ENCODE results near the gene TLE5.
"Not testable (repeated sequence)": the region's sequence is repeated elsewhere in the genome, so short reads cannot be mapped to it uniquely, and the experiment has no call there.

The TLE5 gene

DNA sequence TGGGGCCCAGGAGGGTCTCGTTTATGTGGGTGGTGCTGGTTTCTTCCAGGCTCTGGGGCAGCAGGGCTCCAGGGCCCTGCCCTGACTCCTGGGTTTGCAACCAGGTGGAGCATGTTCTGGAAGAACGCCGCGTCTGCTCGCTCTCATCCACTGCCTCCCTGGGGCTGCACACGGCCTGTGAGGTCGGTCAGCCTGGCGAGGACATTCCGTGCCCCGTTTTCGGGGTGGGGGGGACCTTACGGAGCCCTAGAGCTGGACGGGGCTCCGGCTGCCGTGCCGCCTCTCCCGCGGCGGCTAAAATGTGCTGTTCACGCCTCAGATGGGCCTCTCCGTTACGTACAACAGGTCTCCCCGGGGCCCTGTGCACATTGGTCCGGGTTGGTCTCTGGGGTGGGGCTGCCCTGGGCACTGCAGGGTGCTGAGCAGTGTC, 35.2 kb upstream of the TLE5 start:
- no peak for DNase-seq (ENCODE audit: low read depth, low spot score)

DNA sequence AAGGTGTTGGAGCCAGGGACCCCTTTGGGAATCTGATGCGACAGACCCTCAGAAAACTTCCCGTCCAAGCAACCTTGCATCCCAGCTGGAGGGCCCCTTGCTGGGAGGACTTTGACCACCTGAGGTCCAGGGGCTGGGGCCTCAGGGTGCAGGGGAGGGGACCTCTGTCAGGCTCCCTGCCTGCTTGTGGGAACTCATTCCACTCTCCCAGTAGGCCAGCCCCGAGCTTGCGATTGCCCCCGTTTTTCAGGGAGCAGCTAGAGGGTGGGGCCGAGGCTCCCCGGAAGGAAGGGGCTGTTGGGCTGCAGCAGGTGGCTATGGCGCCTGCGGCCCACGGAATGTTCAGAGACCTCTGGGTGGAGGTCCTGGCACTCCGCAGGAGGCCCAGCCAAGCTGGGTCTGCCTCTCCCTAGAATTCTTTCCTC, 34.6 kb upstream of the TLE5 start:
- TF ChIP-seq, protein P1, sequence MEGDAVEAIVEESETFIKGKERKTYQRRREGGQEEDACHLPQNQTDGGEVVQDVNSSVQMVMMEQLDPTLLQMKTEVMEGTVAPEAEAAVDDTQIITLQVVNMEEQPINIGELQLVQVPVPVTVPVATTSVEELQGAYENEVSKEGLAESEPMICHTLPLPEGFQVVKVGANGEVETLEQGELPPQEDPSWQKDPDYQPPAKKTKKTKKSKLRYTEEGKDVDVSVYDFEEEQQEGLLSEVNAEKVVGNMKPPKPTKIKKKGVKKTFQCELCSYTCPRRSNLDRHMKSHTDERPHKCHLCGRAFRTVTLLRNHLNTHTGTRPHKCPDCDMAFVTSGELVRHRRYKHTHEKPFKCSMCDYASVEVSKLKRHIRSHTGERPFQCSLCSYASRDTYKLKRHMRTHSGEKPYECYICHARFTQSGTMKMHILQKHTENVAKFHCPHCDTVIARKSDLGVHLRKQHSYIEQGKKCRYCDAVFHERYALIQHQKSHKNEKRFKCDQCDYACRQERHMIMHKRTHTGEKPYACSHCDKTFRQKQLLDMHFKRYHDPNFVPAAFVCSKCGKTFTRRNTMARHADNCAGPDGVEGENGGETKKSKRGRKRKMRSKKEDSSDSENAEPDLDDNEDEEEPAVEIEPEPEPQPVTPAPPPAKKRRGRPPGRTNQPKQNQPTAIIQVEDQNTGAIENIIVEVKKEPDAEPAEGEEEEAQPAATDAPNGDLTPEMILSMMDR (IDR thresholded peaks at IDR 0.05; ENCODE audit: insufficient read depth, low read length, missing control alignments) = no peak
- CTCF ChIA-PET = interaction anchor here (0.5 to 3.5 kb wide), 4 partner anchors 13 to 74 kb away, joined by 3 to 29 read pairs (median 3); no protein-coding TSS in a partner anchor
- H3K4me3 ChIP-seq (ENCODE audit: low read depth, low read length) = no peak overlapping the region; the same call in none of the 2 replicates
- DNase-seq (ENCODE audit: low read depth, low spot score) = no peak
- POLR2A ChIA-PET = no interaction called here

More for the DNA sequence above, 35.2 kb upstream of the TLE5 start:
- ChIA-PET CTCF (interaction anchor here (0.5 to 3.5 kb wide), 5 partner anchors 12 to 146 kb away, joined by 3 to 29 read pairs (median 5); no protein-coding TSS in a partner anchor), POLR2A (no interaction called here)
- TF ChIP-seq, protein P1 (IDR thresholded peaks at IDR 0.05; ENCODE audit: insufficient read depth, low read length, missing control alignments) = no peak
- H3K4me3 ChIP-seq (ENCODE audit: low read depth, low read length) = no peak overlapping the region

DNA sequence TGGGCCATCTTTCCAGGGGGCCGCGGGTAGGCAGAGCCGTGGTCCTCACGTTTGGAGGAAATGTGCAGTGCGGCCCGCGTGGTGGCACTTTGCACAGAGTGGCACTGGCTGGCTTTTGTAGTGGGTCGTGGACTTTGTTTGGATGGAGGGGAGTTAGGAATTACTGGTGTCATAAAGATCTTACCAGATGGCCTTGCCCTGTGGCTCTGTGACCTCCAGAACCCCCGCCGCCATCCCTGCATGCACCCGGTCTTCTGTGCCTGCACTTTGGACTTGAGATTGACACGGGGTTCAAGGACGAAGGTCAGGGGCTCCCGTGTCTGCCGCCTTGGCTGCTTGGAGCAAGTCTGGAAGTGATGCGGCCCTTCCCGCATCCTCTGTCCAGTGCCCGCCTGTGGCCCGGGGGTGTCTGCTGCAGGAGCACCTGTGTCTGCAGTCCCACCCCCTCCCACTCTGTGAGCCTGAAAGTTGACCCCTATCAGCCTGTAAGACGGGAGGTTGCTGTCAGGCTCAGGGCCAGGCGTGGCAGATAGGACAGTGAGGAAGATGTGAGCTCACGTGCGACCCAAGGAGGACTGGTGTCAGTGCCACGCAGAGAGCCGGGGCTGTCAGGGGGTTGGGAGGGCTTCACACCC, 34.1 kb upstream of the TLE5 start:
- POLR2A ChIA-PET = no interaction called here
- no peak for DNase-seq (ENCODE audit: low read depth, low spot score)

DNA sequence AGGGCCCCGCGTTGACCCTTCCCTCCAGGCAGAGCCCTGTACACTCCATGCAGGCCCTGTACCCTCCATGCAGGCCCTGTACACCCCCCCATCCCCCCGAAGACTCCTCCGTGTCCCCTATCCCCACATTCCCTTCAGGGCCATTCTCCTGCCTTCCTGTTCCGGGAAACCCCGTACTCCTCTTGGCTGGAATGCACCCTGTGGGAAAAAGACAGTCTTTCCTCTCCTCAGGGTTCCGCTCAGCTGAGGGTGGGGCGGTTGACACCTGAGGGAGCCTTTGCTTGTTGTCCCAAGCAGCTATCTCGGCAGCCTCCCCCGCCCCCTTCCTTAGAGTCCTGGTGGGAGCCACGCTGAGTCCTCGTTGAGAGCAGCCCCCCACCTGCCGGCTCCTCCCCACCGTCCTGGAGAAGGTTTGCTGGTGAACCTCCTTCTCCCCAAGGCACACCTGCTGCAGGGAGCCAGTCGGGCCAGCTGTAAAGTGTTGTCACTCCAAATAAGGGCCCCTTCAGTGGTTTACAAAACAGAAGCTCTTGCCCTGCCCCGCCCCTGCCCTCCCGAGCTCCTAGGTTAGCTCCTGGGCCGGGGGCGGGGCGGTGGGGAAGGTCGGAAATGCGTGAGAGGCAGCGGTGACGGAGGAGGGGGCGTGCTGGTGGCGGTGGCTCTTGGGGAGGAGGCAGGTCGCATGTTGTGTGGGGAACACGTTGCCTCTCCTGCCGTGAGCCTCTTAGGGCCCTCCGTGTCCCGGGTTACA, 33.3 kb upstream of the TLE5 start:
- ChIA-PET CTCF (interaction anchor here (0.8 to 1.7 kb wide), 6 partner anchors 8 to 133 kb away, joined by 3 to 7 read pairs (median 4); no protein-coding TSS in a partner anchor), POLR2A (no interaction called here)
- no peak for DNase-seq (ENCODE audit: low read depth, low spot score)
- peak overlapping the region; percentile 89 for H3K4me3 ChIP-seq (ENCODE audit: low read depth, low read length)
- TF ChIP-seq, protein P1 (IDR thresholded peaks at IDR 0.05; ENCODE audit: insufficient read depth, low read length, missing control alignments) = no peak

More for the DNA sequence above, 34.1 kb upstream of the TLE5 start:
- H3K4me3 ChIP-seq (ENCODE audit: low read depth, low read length) = peak overlapping the region; percentile 89
- TF ChIP-seq, protein P1 (IDR thresholded peaks at IDR 0.05; ENCODE audit: insufficient read depth, low read length, missing control alignments) = no peak
- CTCF ChIA-PET = interaction anchor here (1.1 to 3.5 kb wide), 5 partner anchors 8 to 134 kb away, joined by 3 to 29 read pairs (median 4); no protein-coding TSS in a partner anchor

DNA sequence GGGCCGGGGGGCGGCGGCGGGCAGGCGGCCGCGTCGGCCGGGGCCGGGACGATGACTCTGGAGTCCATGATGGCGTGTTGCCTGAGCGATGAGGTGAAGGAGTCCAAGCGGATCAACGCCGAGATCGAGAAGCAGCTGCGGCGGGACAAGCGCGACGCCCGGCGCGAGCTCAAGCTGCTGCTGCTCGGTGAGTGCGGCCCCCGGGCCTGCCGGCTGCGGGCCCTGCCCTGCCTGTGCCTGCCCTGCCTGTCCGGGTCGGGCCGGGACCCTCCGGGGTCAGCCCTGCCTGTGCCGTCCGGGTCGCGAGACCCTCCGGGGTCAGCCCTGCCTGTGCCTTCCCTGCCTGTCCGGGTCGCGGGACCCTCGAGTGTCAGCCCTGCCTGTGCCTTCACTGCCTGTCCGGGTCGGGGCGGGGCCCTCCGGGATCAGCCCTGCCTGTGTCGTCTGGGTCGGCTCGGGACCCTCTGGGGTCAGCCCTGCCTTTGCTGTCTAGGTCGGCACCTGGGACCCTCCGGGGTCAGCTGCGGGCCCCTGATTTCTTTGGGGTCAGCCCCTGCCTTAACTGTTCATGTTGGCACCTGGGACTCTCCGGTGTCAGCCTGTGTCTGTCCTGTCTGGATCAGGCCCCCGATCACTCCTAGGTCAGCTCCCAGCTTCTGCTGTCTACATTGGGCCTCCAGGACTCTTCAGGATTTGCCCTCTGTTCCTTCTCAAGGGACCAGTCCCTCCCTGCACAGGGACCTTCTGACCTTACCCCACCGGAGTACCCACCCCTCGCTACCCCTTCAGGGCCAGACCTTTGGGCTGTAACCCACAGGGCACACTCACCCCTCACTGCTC, 32.5 kb upstream of the TLE5 start:
- H3K4me3 ChIP-seq (ENCODE audit: low read depth, low read length) = peak overlapping the region; percentile 89
- POLR2A ChIA-PET = interaction anchor here (0.6 kb wide), 1 partner anchor 79 kb away, joined by 3 read pairs; no protein-coding TSS in a partner anchor
- CTCF ChIA-PET = interaction anchor here (0.8 to 1.7 kb wide), 6 partner anchors 9 to 132 kb away, joined by 4 to 7 read pairs (median 5); no protein-coding TSS in a partner anchor
- DNase-seq (ENCODE audit: low read depth, low spot score) = no peak
- TF ChIP-seq, protein P1 (IDR thresholded peaks at IDR 0.05; ENCODE audit: insufficient read depth, low read length, missing control alignments) = no peak

DNA sequence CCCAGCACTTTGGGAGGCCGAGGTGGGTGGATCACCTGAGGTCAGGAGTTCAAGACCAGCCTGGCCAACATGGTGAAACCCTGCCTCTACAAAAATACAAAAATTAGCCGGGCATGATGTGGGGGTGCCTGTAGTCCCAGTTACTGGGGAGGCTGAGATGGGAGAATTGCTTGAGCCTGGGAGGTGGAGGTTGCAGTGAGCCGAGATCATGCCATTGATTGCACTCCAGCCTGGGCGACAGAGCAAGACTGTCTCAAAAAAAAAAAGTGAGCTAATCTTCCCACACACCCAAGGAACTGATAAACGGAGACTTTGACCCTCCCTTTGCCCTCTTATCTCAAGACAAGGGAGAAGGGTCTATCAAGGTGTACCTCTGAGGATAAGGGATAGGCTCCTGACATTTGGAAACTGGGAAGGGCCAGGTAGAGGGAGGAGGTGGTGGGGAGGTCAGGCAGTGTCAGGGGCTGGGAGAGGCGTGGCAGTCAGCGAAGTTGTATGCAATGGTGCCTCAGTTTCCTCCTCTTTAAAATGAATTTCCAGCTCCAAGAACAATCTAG, 27.1 kb upstream of the TLE5 start:
- POLR2A ChIA-PET; DNase-seq (ENCODE audit: low read depth, low spot score); H3K4me3 ChIP-seq (ENCODE audit: low read depth, low read length): not testable (repeated sequence)
- CTCF ChIA-PET = interaction anchor here (0.9 to 3.5 kb wide), 3 partner anchors 13 to 21 kb away, joined by 3 to 19 read pairs (median 3); no protein-coding TSS in a partner anchor

Data from AG04449 (cell line).